ENCODE data around the gene LRP2. TPM values are rescaled to one million over a fixed set of nuclear protein-coding genes. Genes with fewer than 3 reads are reported as not detected.

The LRP2 gene
- total and polyA plus RNA-seq, 2 experiments from 2014 or later: 0.68 to 2.7 TPM

DNA sequence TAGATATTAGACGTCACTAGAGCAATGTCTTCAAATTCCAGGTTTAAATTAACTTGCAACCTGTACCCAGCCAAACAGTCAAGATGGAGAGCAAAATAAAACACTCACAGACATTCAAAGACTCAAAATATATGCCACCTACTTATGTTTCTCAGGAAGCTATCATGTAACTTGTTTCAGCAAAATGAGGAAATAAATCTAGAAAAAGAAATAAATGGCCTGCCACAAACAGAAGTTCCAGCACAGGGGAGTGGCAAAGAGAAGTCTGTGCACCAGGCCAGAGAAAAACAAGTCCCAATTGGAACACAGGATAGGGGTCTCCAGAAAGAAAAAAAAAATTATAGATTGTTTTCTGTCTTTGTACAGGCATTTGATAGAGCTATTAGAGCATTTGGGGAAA lies 96.7 kb downstream of the LRP2 start:
- no peak for DNase-seq (ENCODE audit: low spot score)
- Mint-ChIP-seq H3K4me1 (peaks cover 4% of the 10 kb centered on the region), H3K9me3 (no peaks in the 10 kb centered on the region), H3K27ac (no peak overlapping the region), H3K36me3 (ENCODE audit: low read depth) (no peaks in the 10 kb centered on the region), H3K4me3 (no peak overlapping the region), H3K27me3 (ENCODE audit: insufficient read depth, low read depth, poor library complexity) (peaks cover 2% of the 10 kb centered on the region)
- H3K36me3 ChIP-seq (ENCODE audit: insufficient read depth): no peaks in the 10 kb centered on the region
- no peaks in the 10 kb centered on the region for H4K20me1 ChIP-seq (replicated peaks; ENCODE audit: insufficient read depth)
- H2AFZ ChIP-seq: no peak overlapping the region
- no peaks in the 10 kb centered on the region for H3K9me2 ChIP-seq (ENCODE audit: insufficient read depth)
- ATAC-seq: no peak
- H3K79me2 ChIP-seq (replicated peaks; ENCODE audit: insufficient read depth): no peaks in the 10 kb centered on the region
- H3K27ac ChIP-seq (ENCODE audit: low read depth): no peak overlapping the region
- TF ChIP-seq STAT1 (IDR thresholded peaks at IDR 0.05; ENCODE audit: unreplicated experiment) (no peak), EZH2phosphoT487 (IDR thresholded peaks at IDR 0.05; ENCODE audit: unreplicated experiment) (no peak)
- TF ChIP-seq, protein P1, sequence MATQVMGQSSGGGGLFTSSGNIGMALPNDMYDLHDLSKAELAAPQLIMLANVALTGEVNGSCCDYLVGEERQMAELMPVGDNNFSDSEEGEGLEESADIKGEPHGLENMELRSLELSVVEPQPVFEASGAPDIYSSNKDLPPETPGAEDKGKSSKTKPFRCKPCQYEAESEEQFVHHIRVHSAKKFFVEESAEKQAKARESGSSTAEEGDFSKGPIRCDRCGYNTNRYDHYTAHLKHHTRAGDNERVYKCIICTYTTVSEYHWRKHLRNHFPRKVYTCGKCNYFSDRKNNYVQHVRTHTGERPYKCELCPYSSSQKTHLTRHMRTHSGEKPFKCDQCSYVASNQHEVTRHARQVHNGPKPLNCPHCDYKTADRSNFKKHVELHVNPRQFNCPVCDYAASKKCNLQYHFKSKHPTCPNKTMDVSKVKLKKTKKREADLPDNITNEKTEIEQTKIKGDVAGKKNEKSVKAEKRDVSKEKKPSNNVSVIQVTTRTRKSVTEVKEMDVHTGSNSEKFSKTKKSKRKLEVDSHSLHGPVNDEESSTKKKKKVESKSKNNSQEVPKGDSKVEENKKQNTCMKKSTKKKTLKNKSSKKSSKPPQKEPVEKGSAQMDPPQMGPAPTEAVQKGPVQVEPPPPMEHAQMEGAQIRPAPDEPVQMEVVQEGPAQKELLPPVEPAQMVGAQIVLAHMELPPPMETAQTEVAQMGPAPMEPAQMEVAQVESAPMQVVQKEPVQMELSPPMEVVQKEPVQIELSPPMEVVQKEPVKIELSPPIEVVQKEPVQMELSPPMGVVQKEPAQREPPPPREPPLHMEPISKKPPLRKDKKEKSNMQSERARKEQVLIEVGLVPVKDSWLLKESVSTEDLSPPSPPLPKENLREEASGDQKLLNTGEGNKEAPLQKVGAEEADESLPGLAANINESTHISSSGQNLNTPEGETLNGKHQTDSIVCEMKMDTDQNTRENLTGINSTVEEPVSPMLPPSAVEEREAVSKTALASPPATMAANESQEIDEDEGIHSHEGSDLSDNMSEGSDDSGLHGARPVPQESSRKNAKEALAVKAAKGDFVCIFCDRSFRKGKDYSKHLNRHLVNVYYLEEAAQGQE (IDR thresholded peaks at IDR 0.05; ENCODE audit: unreplicated experiment): no peak
- no peaks in the 10 kb centered on the region for H3F3A ChIP-seq (replicated peaks; ENCODE audit: low read depth)
- no peaks in the 10 kb centered on the region for H3K4me1 ChIP-seq (ENCODE audit: insufficient read depth)
- H3K4me3 ChIP-seq: no peak overlapping the region
- H3K4me2 ChIP-seq: no peak overlapping the region
- no peaks in the 10 kb centered on the region for H3K27me3 ChIP-seq (ENCODE audit: insufficient read depth)

DNA sequence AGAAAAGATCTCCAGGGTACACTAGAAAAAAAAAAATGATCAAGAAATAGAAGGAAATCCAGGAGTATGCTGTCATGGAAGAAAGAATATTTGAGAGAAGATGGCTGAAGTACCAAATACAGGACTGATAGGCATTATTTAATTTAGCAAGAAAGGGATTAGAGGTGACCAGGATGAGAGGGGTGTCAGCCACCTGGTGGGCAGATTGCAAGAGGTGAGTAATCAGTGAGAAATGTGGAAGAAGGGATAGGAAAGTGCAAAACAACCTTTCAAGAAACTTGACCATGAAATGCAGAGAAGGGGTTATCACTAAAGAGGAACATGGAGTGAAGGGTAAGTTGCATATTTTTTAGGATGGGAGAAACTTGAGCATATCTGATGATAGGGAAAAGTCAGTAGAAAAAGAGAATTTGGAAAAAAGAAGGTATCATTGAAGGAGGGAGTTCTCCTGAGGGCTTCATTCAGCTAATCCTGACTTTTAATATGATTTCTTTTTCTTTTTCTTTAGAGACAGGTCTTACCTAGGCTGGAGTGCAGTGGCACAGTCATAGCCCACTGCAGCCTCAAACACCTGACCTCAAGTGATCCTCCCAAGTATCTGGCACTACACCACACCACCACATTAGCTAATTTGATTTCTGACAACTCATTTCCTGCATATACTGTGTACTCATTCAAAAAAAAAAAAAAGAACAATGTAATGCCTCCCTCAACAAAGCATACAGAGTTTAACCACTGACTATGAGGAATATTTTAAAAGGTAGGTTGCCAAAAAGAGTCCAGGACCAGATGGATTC lies 101.3 kb downstream of the LRP2 start:
- DNase-seq (ENCODE audit: low spot score): peak; percentile 17
- Histone ChIP-seq H3K27me3 (ENCODE audit: insufficient read depth) (no peaks in the 10 kb centered on the region), H3K27ac (ENCODE audit: low read depth) (no peak overlapping the region), H3K36me3 (ENCODE audit: insufficient read depth) (no peaks in the 10 kb centered on the region), H3F3A (replicated peaks; ENCODE audit: low read depth) (no peaks in the 10 kb centered on the region), H2AFZ (no peak overlapping the region), H3K9me2 (ENCODE audit: insufficient read depth) (no peaks in the 10 kb centered on the region), H4K20me1 (replicated peaks; ENCODE audit: insufficient read depth) (no peaks in the 10 kb centered on the region), H3K79me2 (replicated peaks; ENCODE audit: insufficient read depth) (no peaks in the 10 kb centered on the region), H3K4me3 (no peak overlapping the region), H3K4me1 (ENCODE audit: insufficient read depth) (peaks cover 6% of the 10 kb centered on the region; the same call in 1 of the 2 replicates), H3K4me2 (no peak overlapping the region)
- no peak overlapping the region for H3K4me3 Mint-ChIP-seq
- ATAC-seq: peak; percentile 42; the same call in 1 of the 3 replicates
- H3K27me3 Mint-ChIP-seq (ENCODE audit: insufficient read depth, low read depth, poor library complexity): peaks cover 2% of the 10 kb centered on the region
- peaks cover 11% of the 10 kb centered on the region for H3K4me1 Mint-ChIP-seq
- TF ChIP-seq, protein P2, sequence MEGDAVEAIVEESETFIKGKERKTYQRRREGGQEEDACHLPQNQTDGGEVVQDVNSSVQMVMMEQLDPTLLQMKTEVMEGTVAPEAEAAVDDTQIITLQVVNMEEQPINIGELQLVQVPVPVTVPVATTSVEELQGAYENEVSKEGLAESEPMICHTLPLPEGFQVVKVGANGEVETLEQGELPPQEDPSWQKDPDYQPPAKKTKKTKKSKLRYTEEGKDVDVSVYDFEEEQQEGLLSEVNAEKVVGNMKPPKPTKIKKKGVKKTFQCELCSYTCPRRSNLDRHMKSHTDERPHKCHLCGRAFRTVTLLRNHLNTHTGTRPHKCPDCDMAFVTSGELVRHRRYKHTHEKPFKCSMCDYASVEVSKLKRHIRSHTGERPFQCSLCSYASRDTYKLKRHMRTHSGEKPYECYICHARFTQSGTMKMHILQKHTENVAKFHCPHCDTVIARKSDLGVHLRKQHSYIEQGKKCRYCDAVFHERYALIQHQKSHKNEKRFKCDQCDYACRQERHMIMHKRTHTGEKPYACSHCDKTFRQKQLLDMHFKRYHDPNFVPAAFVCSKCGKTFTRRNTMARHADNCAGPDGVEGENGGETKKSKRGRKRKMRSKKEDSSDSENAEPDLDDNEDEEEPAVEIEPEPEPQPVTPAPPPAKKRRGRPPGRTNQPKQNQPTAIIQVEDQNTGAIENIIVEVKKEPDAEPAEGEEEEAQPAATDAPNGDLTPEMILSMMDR (conservative IDR thresholded peaks at IDR 0.05; ENCODE audit: low read depth in 2 of 2): peak; percentile 8 to 9; a peak in 1 of 4 replicates
- no peak for TF ChIP-seq JUNB (IDR thresholded peaks at IDR 0.05; ENCODE audit: unreplicated experiment)
- no peaks in the 10 kb centered on the region for H3K36me3 Mint-ChIP-seq (ENCODE audit: low read depth)
- H3K9me3 Mint-ChIP-seq: no peaks in the 10 kb centered on the region
- no peak overlapping the region for H3K27ac Mint-ChIP-seq

Measured in GM23338 (cell line).